D721Med (cell line): ENCODE results near the gene PTGR3.

Source experiments
- DNase-seq: peaks from one replicate; pipeline ENCODE4 v3.0.0; 2011; ENCODE audit warnings: low spot score; ENCODE audit not compliant: insufficient read length
- FAIRE-seq: peaks from 2 replicates; lab custom pipeline; 2011; peaks lifted over from hg19 to GRCh38; lab: Jason Lieb, UNC
- CTCF ChIP-seq: IDR thresholded peaks from 2 replicates; pipeline ENCODE4 v1.5.1; 2012; ENCODE audit warnings: mild to moderate bottlenecking, control low read depth; ENCODE audit not compliant: insufficient read depth; ENCODE audit errors: missing control alignments

PTGR3 gene

GRCh38 chr18:75209129-75209950, at the start of gene PTGR3:
PTGR3 (minus strand) TSS chr18:75209139; CDS start chr18:75209058, 81 bp downstream.
- no peak for TF ChIP-seq CTCF
- FAIRE-seq (no peak), DNase-seq (peak; percentile 98)

GRCh38 chr18:75257605-75258004, 48.7 kb upstream of the PTGR3 start:
- TF ChIP-seq CTCF = no peak
- DNase-seq = no peak
- FAIRE-seq = no peak

- FAIRE-seq (no peak), DNase-seq (no peak)
- TF ChIP-seq CTCF = no peak
Observed at GRCh38 chr18:75256376-75256775, 47.4 kb upstream of the PTGR3 start.

GRCh38 chr18:75255094-75255493, 46.2 kb upstream of the PTGR3 start:
- FAIRE-seq (no peak), DNase-seq (no peak)
- TF ChIP-seq CTCF = no peak

GRCh38 chr18:75253784-75254183, 44.8 kb upstream of the PTGR3 start:
- no peak for DNase-seq
- FAIRE-seq = no peak
- no peak for TF ChIP-seq CTCF

GRCh38 chr18:75253043-75253442, 44.1 kb upstream of the PTGR3 start:
- no peak for TF ChIP-seq CTCF
- FAIRE-seq = no peak
- no peak for DNase-seq

- DNase-seq (no peak), FAIRE-seq (peak; percentile 99)
- TF ChIP-seq CTCF = no peak
Observed at GRCh38 chr18:75252136-75252535, 43.2 kb upstream of the PTGR3 start.
